Right lung (tissue), 5 donors: ENCODE measurements around the gene DCP1B. TPM values are rescaled to one million over a fixed set of nuclear protein-coding genes. Genes with fewer than 3 reads are reported as not detected.

Experiments
- DNase-seq, 2 donors: peaks; one replicate each; pipeline ENCODE4 v3.0.0-alpha.2; 2013
- polyA plus RNA-seq, 5 donors: library from polyadenylated mRNA; unstranded; fragments of 120-200 nt; gene quantifications; one replicate each; pipeline versions ENCODE4 v1.2.1 to v1.2.3, GENCODE V29; 2013; ENCODE audit warnings: inconsistent platforms in 1 of 5, low replicate concordance in 1 of 5; ENCODE audit not compliant: insufficient read length in 5 of 5, insufficient read depth in 1 of 5

DCP1B gene
- polyA plus RNA-seq, 5 donors, result 26.2 to 29.1 (median 28.7) TPM

- DNase-seq, result peak; percentile 29 to 38
Observed at GRCh38 chr12:1936406-1937320, 67.6 kb downstream of the DCP1B start.

DNA sequence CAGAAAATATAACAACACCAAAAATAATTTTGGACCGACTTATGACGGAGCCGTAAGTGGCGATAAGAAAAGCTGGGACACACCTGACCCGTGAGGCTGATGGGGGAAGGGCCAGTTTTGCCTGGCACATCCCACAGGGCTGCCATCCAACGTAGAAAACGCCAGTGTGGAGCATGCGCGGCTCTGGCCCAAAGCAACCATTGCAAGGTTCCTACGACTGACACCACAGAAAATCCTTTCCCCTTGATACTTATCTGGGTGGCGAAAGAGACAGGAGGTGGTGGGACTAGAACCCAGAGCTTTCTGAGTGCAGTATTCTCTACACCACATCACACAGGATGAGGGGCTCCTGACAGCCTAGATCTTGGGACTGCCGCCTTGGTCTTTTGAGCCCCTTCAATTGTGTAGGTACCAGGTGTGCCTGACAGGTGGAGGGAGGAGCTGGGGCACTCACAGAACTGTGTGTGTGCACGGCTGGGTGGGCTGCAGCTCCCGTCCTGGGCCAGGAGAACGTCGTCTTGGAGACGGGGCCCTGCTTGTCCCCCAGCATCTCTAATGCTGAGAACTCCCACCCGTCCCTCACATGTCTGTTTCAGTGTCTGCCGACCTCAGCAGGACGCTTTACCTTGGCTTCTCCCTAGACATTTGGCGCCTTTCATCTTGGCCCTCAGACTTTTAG lies 68.4 kb downstream of the DCP1B start:
- no peak for DNase-seq

GRCh38 chr12:1935242-1935641 lies 69.0 kb downstream of the DCP1B start:
- no peak for DNase-seq

DNA sequence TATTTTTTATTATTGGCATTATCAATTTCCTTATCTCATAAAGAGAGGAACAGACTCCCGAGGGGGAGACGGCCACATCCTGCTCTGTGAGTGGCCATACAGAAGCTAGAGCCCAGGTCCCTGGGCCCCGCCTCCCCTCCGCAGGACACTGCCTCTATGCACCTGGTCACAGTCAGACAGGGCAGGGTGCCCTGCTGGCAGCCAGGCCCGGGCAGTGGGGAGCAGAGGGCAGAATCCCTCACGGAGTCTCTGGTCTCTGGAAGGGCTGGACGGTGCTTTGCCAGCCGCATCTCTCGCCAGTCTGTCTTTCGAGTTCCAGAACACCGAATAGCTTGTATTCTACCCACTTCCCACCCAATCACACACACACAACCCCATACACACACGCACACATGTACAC lies 69.4 kb downstream of the DCP1B start:
- no peak for DNase-seq

- no peak for DNase-seq
Observed at GRCh38 chr12:1934068-1934467, 70.2 kb downstream of the DCP1B start.

- DNase-seq, result no peak
Observed at GRCh38 chr12:1933342-1934051, 70.8 kb downstream of the DCP1B start.

GRCh38 chr12:1932264-1932777 lies 71.9 kb downstream of the DCP1B start:
- no peak for DNase-seq

GRCh38 chr12:1931642-1932041 lies 72.6 kb downstream of the DCP1B start:
- DNase-seq, result no peak

DNA sequence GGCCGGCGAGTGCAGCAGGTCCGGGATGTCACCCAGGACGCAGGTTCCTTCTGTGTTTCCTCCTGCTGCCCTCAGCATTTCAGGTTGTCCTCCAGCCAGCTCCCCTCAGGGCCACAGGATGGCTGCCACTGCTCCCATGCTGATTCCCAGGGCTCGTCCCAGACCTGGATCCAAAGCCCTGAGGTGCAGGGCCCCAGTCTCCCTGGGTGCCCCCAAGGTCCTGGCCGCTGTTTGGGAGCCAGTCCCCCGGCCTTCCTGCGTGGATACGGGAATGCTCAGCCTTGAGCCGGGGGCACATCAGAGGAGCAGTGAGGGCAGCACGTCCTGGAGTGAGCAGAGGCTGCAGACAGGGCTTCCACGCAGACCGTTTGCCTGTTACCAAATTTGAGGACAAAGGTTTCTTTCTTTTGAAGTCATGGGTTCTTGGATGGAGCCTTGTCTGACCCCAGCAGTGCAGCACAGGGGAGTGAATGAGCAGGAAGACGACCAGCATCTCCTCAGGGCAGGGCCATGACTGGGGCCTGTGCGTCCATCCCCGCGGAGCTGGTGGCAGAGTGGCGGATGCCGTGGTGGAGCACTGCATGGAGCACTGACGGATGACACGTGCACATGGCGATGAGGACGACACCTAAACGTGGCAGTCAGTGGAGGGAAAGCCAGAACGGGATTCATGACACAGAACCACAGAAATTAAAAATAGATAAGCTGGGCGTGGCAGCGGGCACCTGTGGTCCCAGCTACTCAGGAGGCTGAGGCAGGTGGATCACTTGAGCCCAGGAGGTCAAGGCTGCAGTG lies 73.3 kb downstream of the DCP1B start:
- DNase-seq, result no peak

- no peak for DNase-seq
Observed at GRCh38 chr12:1929985-1930802, 74.1 kb downstream of the DCP1B start.

- DNase-seq, result no peak
Observed at GRCh38 chr12:1929241-1929984, 74.8 kb downstream of the DCP1B start.

GRCh38 chr12:1928439-1929121 lies 75.7 kb downstream of the DCP1B start:
- DNase-seq, result no peak

DNA sequence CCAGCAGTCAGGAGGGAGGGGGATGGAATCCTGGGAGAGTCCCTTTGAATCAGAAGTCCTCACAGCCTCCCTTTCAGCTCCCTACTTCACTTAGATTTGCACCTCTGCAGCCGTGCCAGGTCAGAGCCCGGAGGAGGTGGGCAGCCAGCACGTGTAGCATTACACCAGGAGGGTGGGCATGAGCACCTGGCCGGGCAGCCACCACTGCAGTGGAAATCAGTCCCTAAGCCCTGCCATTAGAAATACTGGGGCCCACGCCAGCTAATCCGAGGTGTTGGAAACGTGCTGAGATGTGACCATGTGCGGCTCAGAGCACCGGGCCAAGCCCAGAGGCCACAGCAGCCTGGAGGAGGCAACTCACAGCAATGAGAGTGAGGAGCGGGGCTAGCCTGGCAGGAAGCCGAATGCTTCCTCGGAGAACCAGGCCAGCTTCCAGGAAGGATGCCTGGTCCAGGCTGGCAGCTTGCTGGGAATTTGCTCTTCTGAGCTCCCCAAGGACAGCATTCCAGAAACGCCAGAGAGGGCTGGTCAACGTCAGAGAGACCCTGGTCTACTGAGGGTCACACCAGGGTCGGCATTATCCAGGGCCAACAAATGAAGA lies 76.4 kb downstream of the DCP1B start:
- no peak for DNase-seq

DNA sequence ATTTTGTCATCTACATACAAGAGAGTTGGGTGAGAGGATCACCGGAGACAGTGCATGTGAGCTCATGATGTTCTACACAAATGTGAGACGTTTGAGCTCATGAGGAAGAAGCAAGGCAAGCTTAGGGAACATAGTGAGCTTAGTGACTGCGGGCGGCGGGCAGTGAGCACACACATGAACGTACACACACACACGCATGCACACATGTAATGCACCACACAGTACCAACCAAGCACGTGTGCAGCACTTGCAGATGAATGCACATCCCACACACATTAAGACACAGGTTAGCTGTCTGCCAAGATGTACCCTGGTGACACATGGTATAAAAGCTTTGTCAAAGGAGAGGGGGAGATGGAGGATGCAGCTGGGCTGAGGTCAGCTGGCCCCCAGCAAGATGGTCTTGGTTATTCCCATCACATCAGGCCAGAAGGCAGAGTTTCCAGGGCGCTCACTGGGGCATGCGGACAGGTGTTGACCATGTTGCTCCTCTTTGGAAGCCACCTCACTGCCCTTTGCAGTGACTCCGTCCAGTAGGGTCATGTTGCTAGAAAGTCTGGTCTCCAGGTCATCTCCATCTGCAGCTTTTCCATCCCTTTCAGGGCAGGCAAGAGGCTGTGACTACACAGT lies 77.1 kb downstream of the DCP1B start:
- no peak for DNase-seq

- no peak for DNase-seq
Observed at GRCh38 chr12:1926251-1926657, 78.0 kb downstream of the DCP1B start.

DNA sequence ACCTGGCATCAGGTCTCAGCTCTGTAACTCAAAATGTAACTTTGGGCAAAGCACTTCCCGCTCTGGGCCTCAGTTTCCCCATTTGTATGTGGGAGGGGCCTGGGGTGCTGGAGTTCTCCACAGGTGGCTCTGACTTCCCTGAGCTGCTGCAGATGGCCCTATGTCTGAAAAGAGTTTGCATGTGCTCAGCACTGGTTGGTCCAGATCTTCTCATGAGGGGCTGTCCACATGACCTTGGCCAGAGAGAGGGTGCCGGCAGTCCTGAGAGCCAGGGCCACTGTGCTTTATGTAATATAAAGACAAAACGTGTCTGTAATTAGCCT lies 78.6 kb downstream of the DCP1B start:
- no peak for DNase-seq

DNA sequence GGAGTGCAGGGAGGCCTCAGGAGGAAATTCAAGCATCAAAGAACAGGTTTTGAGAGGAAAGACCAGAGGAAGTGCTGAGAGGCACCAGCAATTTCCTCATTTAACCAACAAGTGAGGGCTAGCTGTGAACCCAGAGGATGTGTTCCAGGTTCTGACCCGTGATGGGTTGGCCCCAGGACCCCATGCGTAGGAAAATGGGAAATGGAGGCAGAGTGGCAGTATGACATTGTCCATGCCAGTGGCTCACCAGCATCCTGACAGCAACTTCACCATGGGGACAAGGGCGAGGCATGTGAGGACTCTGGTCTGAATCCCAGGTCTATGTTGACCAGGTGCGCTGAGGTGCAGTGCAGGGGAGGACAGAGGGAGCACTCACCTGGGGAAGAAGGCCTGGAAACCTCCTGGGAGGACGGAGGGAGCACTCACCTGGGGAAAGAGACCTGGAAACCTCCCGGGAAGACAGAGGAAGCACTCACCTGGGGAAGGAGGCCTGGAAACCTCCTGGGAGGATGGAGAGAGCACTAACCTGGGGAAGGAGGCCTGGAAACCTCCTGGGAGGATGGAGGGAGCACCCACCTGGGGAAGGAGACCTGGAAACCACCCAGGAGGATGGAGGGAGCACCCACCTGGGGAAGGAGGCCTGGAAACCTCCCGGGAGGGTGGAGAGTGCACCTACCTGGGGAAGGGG lies 79.1 kb downstream of the DCP1B start:
- DNase-seq, result no peak

- DNase-seq, result no peak
Observed at GRCh38 chr12:1922985-1923384, 81.3 kb downstream of the DCP1B start.
